HAP-1 (cell line): Measurements from ENCODE around the gene IQCC.
"Not testable (repeated sequence)": the region's sequence is repeated elsewhere in the genome, so short reads cannot be mapped to it uniquely, and the experiment has no call there.

ENCODE experiments used
- DNase-seq, 2 experiments: peaks; one replicate each; pipeline ENCODE4 v3.0.0-alpha.2; 2016 to 2020; ENCODE audit warnings: low spot score in 2 of 2
- H3K27me3 ChIP-seq: fragments of 250-450 bp; sonication (Bioruptor Pico); 2 replicates; pipeline ENCODE4 v1.5.1; 2020; ENCODE audit warnings: low read depth, mild to moderate bottlenecking, moderate library complexity
- H3K36me3 ChIP-seq: fragments of 250-450 bp; sonication (Bioruptor Pico); replicated peaks from 2 replicates; pipeline ENCODE4 v1.5.1; 2020; ENCODE audit warnings: mild to moderate bottlenecking
- H3K4me1 ChIP-seq: fragments of 250-450 bp; sonication (Bioruptor Pico); 2 replicates; pipeline ENCODE4 v1.5.1; 2020; ENCODE audit warnings: mild to moderate bottlenecking
- H3K4me3 ChIP-seq: fragments of 250-450 bp; sonication (Bioruptor Pico); 2 replicates; pipeline ENCODE4 v1.5.1; 2020; ENCODE audit warnings: mild to moderate bottlenecking, moderate library complexity
- H3K9me3 ChIP-seq: fragments of 250-450 bp; sonication (Bioruptor Pico); 2 replicates; pipeline ENCODE4 v1.5.1; 2020; ENCODE audit warnings: mild to moderate bottlenecking, moderate library complexity
- in situ Hi-C: fragments of 300-500 bp; cut with MboI; formaldehyde crosslinking; loops from 3 replicates; pipeline ENCODE4 v1.14.3; 2020; ENCODE audit warnings: low sequenced_read_pairs, inconsistent platforms, mixed read lengths

IQCC gene

GRCh38 chr1:32205401-32206370, at the start of gene IQCC:
IQCC (plus strand) TSS chr1:32205671; CDS start chr1:32205682, 11 bp downstream.
- DNase-seq: peak; percentile 73 to 92

GRCh38 chr1:32159189-32159588, 46.3 kb upstream of the IQCC start:
- Histone ChIP-seq H3K9me3 (no peaks in the 10 kb centered on the region), H3K4me3 (no peak overlapping the region), H3K36me3 (peaks cover 70% of the 10 kb centered on the region), H3K4me1 (no peaks in the 10 kb centered on the region), H3K27me3 (no peaks in the 10 kb centered on the region)
- in situ Hi-C loops: no loop called here
- DNase-seq: no peak

More at GRCh38 chr1:32205401-32206370, at the start of gene IQCC:
- Histone ChIP-seq H3K9me3 (no peaks in the 10 kb centered on the region), H3K27me3 (no peaks in the 10 kb centered on the region), H3K36me3 (peaks cover 15% of the 10 kb centered on the region), H3K4me3 (peak within 1 kb of the TSS; percentile 61), H3K4me1 (peaks cover 7% of the 10 kb centered on the region)
- in situ Hi-C loops: no loop called here

- Histone ChIP-seq H3K4me1 (no peaks in the 10 kb centered on the region), H3K36me3 (peaks cover 72% of the 10 kb centered on the region), H3K9me3 (no peaks in the 10 kb centered on the region), H3K4me3 (no peak overlapping the region), H3K27me3 (no peaks in the 10 kb centered on the region)
- in situ Hi-C loops: no loop called here
- DNase-seq: no peak
These were observed 42.1 kb upstream of the IQCC start for GRCh38 chr1:32163405-32163804.

GRCh38 chr1:32165633-32166032, 39.8 kb upstream of the IQCC start:
- DNase-seq, H3K4me3 ChIP-seq, H3K9me3 ChIP-seq, in situ Hi-C loops, H3K27me3 ChIP-seq, H3K4me1 ChIP-seq: not testable (repeated sequence)
- peaks cover 65% of the 10 kb centered on the region for H3K36me3 ChIP-seq

GRCh38 chr1:32170991-32171390, 34.5 kb upstream of the IQCC start:
- H3K4me1 ChIP-seq: no peaks in the 10 kb centered on the region
- H3K9me3 ChIP-seq: no peaks in the 10 kb centered on the region
- peaks cover 47% of the 10 kb centered on the region for H3K36me3 ChIP-seq
- H3K27me3 ChIP-seq: no peaks in the 10 kb centered on the region
- H3K4me3 ChIP-seq: no peak overlapping the region
- no peak for DNase-seq
- in situ Hi-C loops: no loop called here

GRCh38 chr1:32172621-32173245, 32.7 kb upstream of the IQCC start:
- peaks cover 36% of the 10 kb centered on the region for H3K36me3 ChIP-seq
- no peaks in the 10 kb centered on the region for H3K27me3 ChIP-seq
- no peak overlapping the region for H3K4me3 ChIP-seq
- DNase-seq: no peak
- no peaks in the 10 kb centered on the region for H3K4me1 ChIP-seq
- in situ Hi-C loops: no loop called here
- no peaks in the 10 kb centered on the region for H3K9me3 ChIP-seq

GRCh38 chr1:32178380-32179192, 26.9 kb upstream of the IQCC start:
- Histone ChIP-seq H3K36me3 (peaks cover 28% of the 10 kb centered on the region), H3K4me3 (no peak overlapping the region), H3K9me3 (no peaks in the 10 kb centered on the region), H3K27me3 (no peaks in the 10 kb centered on the region), H3K4me1 (peaks cover 14% of the 10 kb centered on the region)
- no peak for DNase-seq
- in situ Hi-C loops: no loop called here

GRCh38 chr1:32179193-32179442, 26.4 kb upstream of the IQCC start:
- H3K4me3 ChIP-seq: peak overlapping the region; percentile 59
- no peak for DNase-seq
- in situ Hi-C loops: no loop called here
- H3K9me3 ChIP-seq: no peaks in the 10 kb centered on the region
- H3K36me3 ChIP-seq: peaks cover 33% of the 10 kb centered on the region
- H3K27me3 ChIP-seq: no peaks in the 10 kb centered on the region
- H3K4me1 ChIP-seq: peaks cover 14% of the 10 kb centered on the region

- peaks cover 14% of the 10 kb centered on the region for H3K4me1 ChIP-seq
- DNase-seq: peak; percentile 89 to 96
These were observed 25.9 kb upstream of the IQCC start, which contains the start of gene TXLNA for GRCh38 chr1:32179443-32180185. TXLNA (plus strand) TSS chr1:32179675; CDS start chr1:32180346, 671 bp downstream.

GRCh38 chr1:32180186-32181060, 25.0 kb upstream of the IQCC start:
- Histone ChIP-seq H3K27me3 (no peaks in the 10 kb centered on the region), H3K4me1 (peaks cover 14% of the 10 kb centered on the region), H3K9me3 (no peaks in the 10 kb centered on the region), H3K4me3 (peak overlapping the region; percentile 59), H3K36me3 (peaks cover 42% of the 10 kb centered on the region)
- DNase-seq: peak; percentile 4 to 64
- in situ Hi-C loops: no loop called here

More at GRCh38 chr1:32179443-32180185, 25.9 kb upstream of the IQCC start, which contains the start of gene TXLNA:
- in situ Hi-C loops: no loop called here
- Histone ChIP-seq H3K36me3 (peaks cover 36% of the 10 kb centered on the region), H3K4me3 (peak within 1 kb of the TSS; percentile 59), H3K9me3 (no peaks in the 10 kb centered on the region), H3K27me3 (no peaks in the 10 kb centered on the region)

- Histone ChIP-seq H3K4me3 (peak overlapping the region; percentile 59), H3K36me3 (peaks cover 48% of the 10 kb centered on the region), H3K9me3 (no peaks in the 10 kb centered on the region), H3K4me1 (peaks cover 14% of the 10 kb centered on the region), H3K27me3 (no peaks in the 10 kb centered on the region)
- no peak for DNase-seq
- in situ Hi-C loops: no loop called here
These were observed 24.4 kb upstream of the IQCC start for GRCh38 chr1:32181065-32181464.

GRCh38 chr1:32181563-32181962, 23.9 kb upstream of the IQCC start:
- no peaks in the 10 kb centered on the region for H3K9me3 ChIP-seq
- no peaks in the 10 kb centered on the region for H3K27me3 ChIP-seq
- no peak for DNase-seq
- peaks cover 14% of the 10 kb centered on the region for H3K4me1 ChIP-seq
- peak overlapping the region; percentile 59; the same call in 1 of the 2 replicates for H3K4me3 ChIP-seq
- H3K36me3 ChIP-seq: peaks cover 53% of the 10 kb centered on the region
- in situ Hi-C loops: no loop called here
